Vagina (tissue), 2 donors: ENCODE results near the gene GAREM1.

Experiments used
- CTCF ChIP-seq, 3 experiments: fragments of 450-650 bp in 2 of 3; fragments of 200-600 bp in 1 of 3; sonication (generic) in 1 of 3; IDR thresholded peaks; one replicate each; pipeline ENCODE4 v1.5.1; 2017 to 2019; ENCODE audit warnings: antibody characterized with exemption in 3 of 3, mild to moderate bottlenecking in 2 of 3, moderate library complexity in 2 of 3
- POLR2A ChIP-seq, 2 donors: fragments of 450-650 bp; IDR thresholded peaks; one replicate each; pipeline ENCODE4 v1.6.1; 2017; ENCODE audit warnings: antibody characterized with exemption in 2 of 2, mild to moderate bottlenecking in 2 of 2, moderate library complexity in 2 of 2
- POLR2AphosphoS5 ChIP-seq, 2 donors: sonication (generic); formaldehyde crosslinking; IDR thresholded peaks; one replicate each; pipeline ENCODE4 v1.9.0; 2017; ENCODE audit warnings: antibody characterized with exemption in 2 of 2, mild to moderate bottlenecking in 2 of 2, low read depth in 1 of 2; ENCODE audit not compliant: insufficient read depth in 1 of 2

GRCh38 chr18:32310774-32311173 is 159.9 kb downstream of the GAREM1 start:
- no peak for TF ChIP-seq CTCF (IDR thresholded peaks at IDR 0.05)
- no peak for TF ChIP-seq POLR2A (IDR thresholded peaks at IDR 0.05)
- TF ChIP-seq POLR2AphosphoS5 (IDR thresholded peaks at IDR 0.05; ENCODE audit: insufficient read depth in 1 of 2, low read depth in 1 of 2): no peak
